Stimulated activated CD8-positive, alpha-beta memory T cell treated with anti-CD3 and anti-CD28 coated beads, Interleukin-4, amount 100 ng/mL, for 1 hour (primary cell): ENCODE results near the gene INTS4.
"Not testable (repeated sequence)": the region's sequence is repeated elsewhere in the genome, so short reads cannot be mapped to it uniquely, and the experiment has no call there.

ENCODE experiments used
- DNase-seq, 2 donors: peaks; one replicate each; pipeline ENCODE4 v3.0.0-alpha.2; 2020; ENCODE audit warnings: low read depth in 2 of 2, low spot score in 1 of 2

The INTS4 gene

DNA sequence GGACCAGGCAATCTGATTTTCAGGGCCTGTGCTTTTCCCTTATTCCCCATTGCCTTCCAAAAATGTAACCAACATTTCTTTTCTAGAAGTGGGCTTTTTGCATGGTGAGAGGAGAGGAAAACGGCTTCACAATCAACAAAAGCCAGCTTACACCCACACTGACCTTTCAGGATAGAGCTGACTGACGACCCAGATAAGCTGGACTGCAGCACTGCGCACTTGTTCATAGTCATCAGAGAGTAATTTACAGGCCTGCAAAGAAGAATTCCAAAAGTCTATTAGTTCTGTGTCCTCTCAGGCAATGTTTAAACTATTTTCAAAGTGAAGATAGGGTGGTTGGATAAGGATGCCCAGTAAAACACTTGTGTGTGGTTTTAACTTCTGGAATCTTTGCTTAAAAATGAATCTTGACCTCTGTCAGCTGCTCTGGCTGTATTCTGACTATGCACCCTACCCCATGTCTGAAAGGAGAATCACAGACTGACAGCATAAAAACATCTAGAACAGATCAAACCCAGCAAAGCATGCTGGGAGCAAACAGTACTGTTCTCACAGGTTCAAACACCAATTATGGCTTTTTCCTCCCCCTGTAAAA, 35.8 kb downstream of the INTS4 start:
- DNase-seq, result not testable (repeated sequence)

- DNase-seq, result not testable (repeated sequence)
Observed at GRCh38 chr11:77943296-77943695, 51.2 kb downstream of the INTS4 start.

DNA sequence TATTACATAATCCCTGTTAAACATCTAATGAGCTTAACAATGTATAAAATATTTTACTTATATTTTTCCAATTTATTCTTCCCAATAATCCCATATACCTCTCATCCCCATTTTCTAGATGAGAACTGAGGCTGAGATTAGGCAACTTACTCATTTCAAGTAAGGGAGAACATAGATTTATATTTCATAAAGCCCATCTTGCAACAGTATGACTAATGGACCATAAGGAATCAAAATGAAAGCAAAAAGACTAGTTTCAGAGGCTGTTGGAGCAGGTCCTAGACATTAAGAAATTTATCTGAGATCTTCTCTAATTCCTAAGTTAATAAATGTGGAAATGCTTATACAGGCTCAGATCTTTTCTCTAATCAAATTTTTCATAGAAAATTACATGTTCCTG, 52.0 kb downstream of the INTS4 start:
- not testable (repeated sequence) for DNase-seq

- not testable (repeated sequence) for DNase-seq
Observed at GRCh38 chr11:77933596-77933995, 60.9 kb downstream of the INTS4 start.

DNA sequence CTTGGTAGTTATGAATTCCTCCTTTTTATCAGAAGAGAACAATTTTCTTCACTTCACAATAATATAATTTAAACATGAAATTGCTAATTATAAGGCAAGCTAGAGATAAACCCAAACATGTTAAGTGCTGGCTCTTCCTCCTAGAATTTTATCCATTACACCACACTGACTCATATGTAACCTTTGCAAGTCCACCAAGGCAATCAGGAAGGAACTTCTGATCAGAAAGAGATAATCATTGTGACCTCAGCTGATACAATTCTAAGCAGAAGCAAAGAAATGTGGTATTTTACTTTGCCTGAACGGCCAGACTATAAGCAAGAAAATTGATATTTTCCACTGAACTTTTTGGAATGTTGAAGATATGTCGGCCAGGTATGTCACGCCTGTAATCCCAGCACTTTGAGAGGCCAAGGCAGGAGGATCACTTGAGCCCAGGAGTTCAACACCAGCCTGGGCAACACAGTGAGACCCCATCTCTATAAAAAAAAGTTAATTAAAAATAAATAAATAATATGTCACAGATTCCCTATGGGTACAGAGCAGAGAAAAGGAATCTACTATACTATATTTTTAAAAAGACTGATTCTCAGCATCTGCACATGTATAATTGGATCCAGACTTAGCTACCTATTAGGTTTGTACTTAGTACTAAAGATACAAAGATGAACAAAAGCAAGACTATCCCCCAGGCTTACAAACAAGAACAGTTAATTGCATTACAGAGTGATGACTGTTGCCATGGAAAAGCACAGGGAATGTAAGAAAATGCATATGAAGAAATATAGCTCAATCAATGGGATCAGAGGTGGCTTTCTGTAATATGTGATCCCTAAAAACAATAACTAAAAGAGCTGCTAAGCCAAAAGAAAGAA, 63.9 kb downstream of the INTS4 start:
- DNase-seq, result not testable (repeated sequence)

DNA sequence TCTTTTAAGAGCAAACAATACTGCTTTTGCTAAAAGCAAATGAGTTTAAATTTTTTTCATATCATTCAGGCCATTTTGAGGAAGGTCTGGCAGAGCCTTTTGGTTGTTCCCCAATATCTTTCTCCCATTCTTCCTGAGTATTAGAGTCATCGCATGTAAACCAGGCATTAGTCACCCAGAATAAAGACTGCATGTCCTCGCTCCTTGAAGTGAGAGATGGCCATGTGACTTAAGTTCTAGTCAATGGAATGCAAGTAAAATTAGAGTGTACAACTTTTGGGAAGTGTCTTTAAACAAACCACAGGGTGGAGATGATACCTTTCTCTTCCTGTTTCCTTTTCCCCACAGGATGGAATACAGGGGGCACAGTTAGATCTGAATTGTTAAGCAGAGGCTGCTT, 76.8 kb downstream of the INTS4 start:
- DNase-seq, result not testable (repeated sequence)

DNA sequence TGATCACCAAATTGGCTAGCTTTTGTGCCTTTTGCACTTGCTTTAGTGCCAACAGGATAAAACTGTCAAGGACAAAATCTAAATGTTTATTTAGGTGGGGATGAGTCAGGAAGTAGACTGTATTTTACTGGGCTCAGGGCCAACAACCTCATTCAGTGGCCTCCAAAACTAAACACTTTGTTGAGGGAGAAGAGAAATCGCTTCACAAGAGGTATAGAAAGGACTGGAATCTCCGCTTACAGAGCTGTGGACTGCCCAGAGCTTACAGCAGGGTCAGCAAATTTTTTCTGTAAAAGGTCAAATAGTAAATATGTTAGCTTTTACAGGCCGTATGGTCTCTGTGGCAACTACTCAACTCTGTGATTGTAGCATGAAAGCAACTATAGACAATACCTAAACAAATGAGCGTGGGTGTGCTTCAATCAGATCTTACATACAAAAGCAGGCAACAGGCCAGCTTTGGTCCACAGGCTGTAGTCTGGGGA, 80.1 kb downstream of the INTS4 start:
- not testable (repeated sequence) for DNase-seq

- not testable (repeated sequence) for DNase-seq
Observed at GRCh38 chr11:77913608-77914306, 80.7 kb downstream of the INTS4 start.

- not testable (repeated sequence) for DNase-seq
Observed at GRCh38 chr11:77910828-77911227, 83.6 kb downstream of the INTS4 start.

DNA sequence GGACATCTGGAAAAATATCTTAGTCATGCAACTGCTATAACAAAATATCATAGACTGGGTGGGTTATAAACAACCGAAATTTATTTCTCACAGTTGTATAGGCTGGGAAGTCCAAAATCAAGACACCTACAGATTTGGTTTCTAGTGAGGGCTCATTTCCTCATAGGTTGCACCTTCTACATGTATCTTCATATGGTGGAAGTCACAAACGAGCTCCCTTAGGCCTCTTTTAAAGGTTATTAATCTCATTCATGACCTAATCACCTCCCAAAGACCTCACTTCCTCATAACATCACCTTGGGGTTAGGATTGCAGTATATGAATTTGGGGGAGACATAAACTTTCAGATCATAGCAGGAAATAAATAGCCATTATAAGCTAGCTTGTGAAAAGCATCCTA, 85.2 kb downstream of the INTS4 start:
- DNase-seq, result no peak

GRCh38 chr11:77908835-77909234, 85.6 kb downstream of the INTS4 start:
- no peak for DNase-seq

DNA sequence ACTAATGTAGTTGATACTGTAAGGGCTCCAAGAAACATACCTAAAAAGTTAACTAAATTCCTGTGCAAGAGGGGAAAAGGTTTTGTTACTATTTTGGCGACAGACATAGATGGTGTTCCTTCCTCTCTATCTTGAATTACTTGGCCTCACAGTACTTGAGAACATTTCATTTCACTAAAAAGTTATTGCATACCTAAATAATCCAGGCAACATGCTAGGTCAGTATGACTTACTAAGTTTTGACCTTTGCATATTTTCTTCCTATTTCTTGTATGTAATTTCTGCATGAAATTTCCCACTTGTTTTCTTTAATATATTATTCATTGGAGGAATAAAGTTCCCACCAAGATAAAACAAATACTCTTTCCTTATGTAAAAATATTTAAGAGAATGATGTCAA, 99.5 kb downstream of the INTS4 start:
- not testable (repeated sequence) for DNase-seq

- DNase-seq, result not testable (repeated sequence)
Observed at GRCh38 chr11:77891703-77892102, 102.8 kb downstream of the INTS4 start.

GRCh38 chr11:77891256-77891655, 103.2 kb downstream of the INTS4 start:
- not testable (repeated sequence) for DNase-seq

- not testable (repeated sequence) for DNase-seq
Observed at GRCh38 chr11:77890619-77891056, 103.8 kb downstream of the INTS4 start.

GRCh38 chr11:77890100-77890614, 104.3 kb downstream of the INTS4 start:
- not testable (repeated sequence) for DNase-seq

DNA sequence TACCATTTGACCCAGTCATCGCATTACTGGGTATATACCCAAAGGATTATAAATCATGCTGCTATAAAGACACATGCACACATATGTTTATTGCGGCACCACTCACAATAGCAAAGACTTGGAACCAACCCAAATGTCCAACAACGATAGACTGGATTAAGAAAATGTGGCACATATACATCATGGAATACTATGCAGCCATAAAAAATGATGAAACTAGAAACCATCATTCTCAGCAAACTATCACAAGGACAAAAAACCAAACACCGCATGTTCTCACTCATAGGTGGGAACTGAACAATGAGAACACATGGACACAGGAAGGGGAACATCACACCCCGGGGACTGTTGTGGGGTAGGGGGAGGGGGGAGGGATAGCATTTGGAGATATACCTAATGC, 105.4 kb downstream of the INTS4 start:
- not testable (repeated sequence) for DNase-seq

GRCh38 chr11:77886401-77886800, 108.1 kb downstream of the INTS4 start:
- DNase-seq, result no peak

- DNase-seq, result no peak
Observed at GRCh38 chr11:77884829-77885190, 109.7 kb downstream of the INTS4 start.

DNA sequence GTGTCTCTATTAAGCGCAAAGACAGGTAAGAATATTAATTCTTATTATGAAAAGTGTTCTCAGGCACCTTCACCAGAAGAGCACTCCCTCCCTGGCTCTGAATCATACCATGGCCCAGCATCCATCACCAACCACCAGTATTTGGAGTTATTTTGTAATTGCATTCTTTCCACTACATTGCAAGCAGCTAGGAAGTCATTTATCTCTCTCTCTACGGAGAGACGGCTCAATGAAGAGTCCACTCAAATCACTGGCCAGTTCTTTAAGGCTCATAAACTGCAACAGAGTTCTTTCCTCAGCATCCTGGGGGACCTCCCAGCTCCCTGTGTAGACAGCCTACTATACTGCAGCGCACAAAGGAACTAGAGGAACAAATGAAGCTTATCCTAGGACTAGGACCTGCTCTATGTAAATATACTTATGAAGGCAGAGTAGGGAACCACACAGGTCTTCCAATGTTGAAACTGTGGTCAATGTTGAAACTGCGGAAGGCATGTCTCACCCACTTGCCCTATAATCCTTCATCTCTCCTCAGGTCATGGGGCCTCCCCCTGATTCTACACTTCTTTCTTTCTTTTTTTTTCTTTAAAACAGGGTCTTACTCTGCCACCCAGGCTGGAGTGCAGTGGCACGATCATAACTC, 110.2 kb downstream of the INTS4 start:
- DNase-seq, result no peak

DNA sequence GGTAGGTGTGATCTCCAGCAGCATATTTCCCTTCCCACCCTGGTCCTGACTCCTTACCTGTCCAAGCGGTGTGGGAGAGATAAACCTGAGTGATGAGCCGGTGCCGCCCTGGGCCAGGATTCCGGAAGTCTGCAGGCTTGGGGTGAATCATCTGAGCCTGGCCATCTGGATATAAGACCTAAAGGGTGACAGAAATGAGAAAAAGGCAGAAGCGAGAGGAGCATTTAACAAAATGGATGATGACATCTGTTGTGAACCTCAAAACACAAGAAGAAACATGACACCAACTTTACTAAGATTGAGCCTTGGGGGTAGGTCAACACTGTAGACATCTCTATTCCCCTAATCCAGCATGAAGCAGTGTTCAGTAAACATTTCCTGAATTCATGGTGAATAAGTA, 110.7 kb downstream of the INTS4 start:
- no peak for DNase-seq
